Measurements from ENCODE around the gene NLRP6. TPM values are rescaled to one million over a fixed set of nuclear protein-coding genes. Genes with fewer than 3 reads are reported as not detected.
"Not testable (repeated sequence)": the region's sequence is repeated elsewhere in the genome, so short reads cannot be mapped to it uniquely, and the experiment has no call there.

Gene NLRP6
- total RNA-seq, 2 donors from 2014 or later: 0.88 to 2.5 TPM

DNA sequence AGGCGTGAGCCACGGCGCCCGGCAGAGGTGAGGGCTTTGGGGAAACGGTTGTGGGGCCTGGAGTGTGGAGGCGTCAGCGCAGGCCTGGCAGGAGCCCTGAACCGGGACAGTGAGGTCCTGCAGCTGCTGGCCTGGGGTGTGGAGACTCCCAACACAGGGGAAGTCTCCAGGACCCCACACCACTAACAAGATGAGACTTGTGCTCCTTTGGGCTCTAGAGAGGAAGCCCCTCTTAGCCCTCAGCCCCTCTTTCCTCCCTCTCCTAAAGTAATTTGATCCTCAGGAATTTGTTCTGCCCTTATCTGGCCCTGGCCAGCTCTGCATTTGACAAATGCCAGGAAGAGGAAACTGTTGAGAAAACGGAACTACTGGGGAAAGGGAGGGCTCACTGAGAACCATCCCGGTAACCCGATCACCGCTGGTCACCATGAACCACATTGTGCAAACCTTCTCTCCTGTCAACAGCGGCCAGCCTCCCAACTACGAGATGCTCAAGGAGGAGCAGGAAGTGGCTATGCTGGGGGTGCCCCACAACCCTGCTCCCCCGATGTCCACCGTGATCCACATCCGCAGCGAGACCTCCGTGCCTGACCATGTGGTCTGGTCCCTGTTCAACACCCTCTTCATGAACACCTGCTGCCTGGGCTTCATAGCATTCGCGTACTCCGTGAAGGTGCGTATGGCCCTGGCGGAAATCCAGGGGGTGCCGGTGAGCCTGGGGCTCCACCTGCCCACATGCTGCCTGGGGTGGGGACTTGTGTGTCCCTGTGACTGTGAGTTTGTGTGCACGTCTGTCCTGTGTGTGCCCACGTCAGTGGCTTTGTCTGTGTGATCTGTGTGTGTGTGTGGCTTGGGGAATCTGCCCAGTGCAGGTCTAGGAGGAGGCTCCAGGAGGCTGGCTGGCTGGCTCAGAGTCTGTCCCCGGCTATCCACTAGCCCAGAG is 29.8 kb downstream of the NLRP6 start, which contains the start of gene IFITM2:
Gene IFITM2 (plus strand): TSS at position 51 of the 943 bp plus-strand sequence. CDS start 377 bp downstream, at position 428.
- H3K9me3 Mint-ChIP-seq: not testable (repeated sequence)
- peak; percentile 38 to 67 for ATAC-seq
- DNase-seq (ENCODE audit: low spot score in 2 of 2): peak in 1 of 2 donors; percentile 92

GRCh38 chr11:308740-309665 is 30.8 kb downstream of the NLRP6 start:
- DNase-seq (ENCODE audit: low spot score in 2 of 2) (peak in 1 of 2 donors; percentile 63), ATAC-seq (peak; percentile 1 to 23)
- not testable (repeated sequence) for H3K9me3 Mint-ChIP-seq
- Mint-ChIP-seq H3K36me3 (peaks cover 29 to 30% of the 10 kb centered on the region in 2 donors), H3K27ac (peak overlapping the region; percentile 95 to 96)

More for the DNA sequence above, 29.8 kb downstream of the NLRP6 start, which contains the start of gene IFITM2:
- peaks cover 22 to 24% of the 10 kb centered on the region in 2 donors for H3K36me3 Mint-ChIP-seq
- peak within 1 kb of the TSS; percentile 95 to 96 for H3K27ac Mint-ChIP-seq

DNA sequence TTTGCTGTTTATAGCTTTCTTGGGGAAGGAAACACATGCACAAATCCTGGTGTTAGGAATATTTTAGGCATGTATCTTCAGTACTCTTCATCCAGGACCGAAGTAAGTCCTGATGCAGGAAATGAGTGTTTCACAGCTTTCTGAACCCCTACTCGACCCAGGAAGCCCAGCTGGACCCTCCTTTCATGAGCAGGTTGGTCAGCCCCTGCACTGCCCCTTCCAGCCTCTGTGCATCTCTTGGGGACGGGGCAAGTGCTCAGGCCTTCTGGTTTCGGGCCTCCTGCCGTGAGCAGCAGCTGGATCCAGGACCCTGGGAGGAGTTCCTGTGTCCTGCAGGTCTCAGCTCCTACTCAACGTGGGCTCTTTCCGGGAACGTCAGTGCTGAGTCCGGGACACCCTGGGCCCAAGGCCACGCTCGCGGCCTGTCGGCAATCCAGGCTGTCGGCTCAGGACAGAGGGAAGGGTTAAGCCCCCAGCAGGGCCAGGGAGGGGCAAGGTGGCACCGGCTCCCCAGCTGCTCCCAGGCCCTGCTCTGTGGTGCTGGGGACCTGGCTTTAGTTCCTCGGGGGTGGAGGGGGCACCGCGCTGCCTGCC is 31.9 kb downstream of the NLRP6 start:
- DNase-seq (ENCODE audit: low spot score in 2 of 2): peak in 1 of 2 donors; percentile 55
- peak overlapping the region; percentile 95 to 96 for H3K27ac Mint-ChIP-seq
- not testable (repeated sequence) for H3K9me3 Mint-ChIP-seq, ATAC-seq
- peaks cover 38 to 41% of the 10 kb centered on the region in 2 donors for H3K36me3 Mint-ChIP-seq

- not testable (repeated sequence) for H3K9me3 Mint-ChIP-seq; DNase-seq (ENCODE audit: low spot score in 2 of 2)
- peak; percentile 6 to 18 for ATAC-seq
- Mint-ChIP-seq H3K27ac (peak overlapping the region; percentile 92 to 99), H3K36me3 (peaks cover 43 to 46% of the 10 kb centered on the region in 2 donors)
Observed at GRCh38 chr11:311013-311748, 33.0 kb downstream of the NLRP6 start.

DNA sequence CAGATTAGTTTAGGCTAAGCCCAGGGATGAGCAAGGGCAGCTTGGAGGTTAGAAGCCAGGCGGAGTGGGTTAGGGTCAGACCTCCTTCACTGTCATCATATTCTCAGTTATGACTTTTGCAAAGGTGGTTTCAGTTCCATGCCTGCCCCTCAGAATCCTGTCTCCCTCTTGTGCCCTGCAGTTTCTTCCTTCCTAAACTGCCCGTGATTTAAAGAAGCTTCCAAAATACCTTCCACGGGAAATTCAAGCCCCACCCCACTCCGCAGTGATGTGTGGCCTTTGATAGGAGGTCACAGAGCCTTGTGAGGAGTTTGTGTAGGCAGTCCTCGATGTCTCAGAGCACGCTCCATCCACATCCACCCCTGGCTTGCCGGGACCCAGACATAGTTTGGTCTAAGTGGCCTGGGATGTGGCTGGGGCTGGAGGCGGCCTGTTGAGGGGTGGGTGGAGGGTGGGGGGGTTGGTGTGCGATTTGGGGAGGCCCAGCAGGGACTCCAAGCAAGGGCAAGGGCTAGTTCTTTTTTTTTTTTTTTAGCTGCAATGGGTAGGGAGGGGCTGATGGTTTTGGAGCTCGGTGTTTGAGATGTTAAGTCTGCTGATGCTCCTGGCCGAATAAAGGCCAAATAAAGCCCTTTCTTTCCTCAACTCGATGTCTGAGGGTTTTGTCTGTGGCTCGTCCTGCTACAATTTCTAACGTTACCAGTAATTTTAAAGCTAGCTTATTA is 34.0 kb downstream of the NLRP6 start:
- H3K36me3 Mint-ChIP-seq: peaks cover 53 to 56% of the 10 kb centered on the region in 2 donors
- ATAC-seq (peak; percentile 22 to 23), DNase-seq (ENCODE audit: low spot score in 2 of 2) (peak in 1 of 2 donors; percentile 64)
- H3K9me3 Mint-ChIP-seq: no peaks in the 10 kb centered on the region
- H3K27ac Mint-ChIP-seq: peak overlapping the region; percentile 92 to 99

DNA sequence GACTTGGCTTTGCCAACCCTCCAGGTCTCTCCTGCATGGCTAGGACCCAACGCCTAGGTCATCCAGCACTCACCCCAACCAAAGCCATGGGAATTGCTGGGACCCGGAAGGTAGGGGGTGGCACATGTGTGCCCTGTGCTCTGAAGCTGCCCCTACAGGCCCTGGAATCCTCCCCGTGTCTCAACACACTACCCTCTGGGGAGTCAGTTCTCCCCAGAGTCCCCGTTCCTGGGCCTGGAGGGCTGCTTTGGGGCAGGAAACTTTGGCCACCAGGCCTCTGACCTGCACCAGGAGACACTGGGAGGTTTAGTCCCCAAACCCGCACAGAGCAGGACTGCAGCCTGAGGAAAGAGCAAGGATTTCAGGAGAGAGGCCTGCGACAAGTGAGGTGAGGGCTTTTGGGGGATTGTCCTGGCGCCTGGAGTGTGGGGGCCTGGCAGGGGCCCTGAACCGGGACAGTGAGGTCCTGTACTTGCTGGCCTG is 35.1 kb downstream of the NLRP6 start:
- Mint-ChIP-seq H3K27ac (peak overlapping the region; percentile 92 to 99), H3K36me3 (peaks cover 56% of the 10 kb centered on the region in 2 donors)
- DNase-seq (ENCODE audit: low spot score in 2 of 2): no peak

GRCh38 chr11:313787-314553 is 35.8 kb downstream of the NLRP6 start, which contains the start of gene IFITM1:
IFITM1 (plus strand) TSS chr11:314040; CDS start chr11:314171, 131 bp downstream.
- DNase-seq (ENCODE audit: low spot score in 2 of 2): peak; percentile 57 to 85
- H3K36me3 Mint-ChIP-seq: peaks cover 50% of the 10 kb centered on the region in 2 donors
- ATAC-seq: peak; percentile 54
- no peaks in the 10 kb centered on the region for H3K9me3 Mint-ChIP-seq
- H3K27ac Mint-ChIP-seq: peak within 1 kb of the TSS; percentile 92 to 99

More for the DNA sequence above, 35.1 kb downstream of the NLRP6 start:
- no peaks in the 10 kb centered on the region for H3K9me3 Mint-ChIP-seq
- ATAC-seq: no peak

DNA sequence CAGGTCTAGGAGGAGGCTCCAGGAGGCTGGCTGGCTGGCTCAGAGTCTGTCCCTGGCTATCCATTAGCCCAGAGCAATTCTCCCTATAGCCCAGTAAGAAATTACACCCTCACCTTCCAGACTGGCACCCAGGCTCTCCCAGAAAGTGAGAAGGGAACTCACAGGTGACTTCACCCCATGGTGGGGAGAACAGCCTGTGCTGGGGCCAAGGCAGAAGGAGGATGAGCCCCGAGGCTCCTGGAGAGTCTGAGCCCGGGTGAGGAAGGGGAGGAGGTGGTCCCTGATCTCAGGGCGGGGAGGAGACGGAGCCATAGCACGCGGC is 36.3 kb downstream of the NLRP6 start:
- peak overlapping the region; percentile 92 to 99 for H3K27ac Mint-ChIP-seq
- not testable (repeated sequence) for DNase-seq (ENCODE audit: low spot score in 2 of 2); H3K9me3 Mint-ChIP-seq; ATAC-seq
- peaks cover 44 to 48% of the 10 kb centered on the region in 2 donors for H3K36me3 Mint-ChIP-seq

GRCh38 chr11:315051-315481 is 36.9 kb downstream of the NLRP6 start:
- Mint-ChIP-seq H3K36me3 (peaks cover 40 to 48% of the 10 kb centered on the region in 2 donors), H3K27ac (peak overlapping the region; percentile 92 to 99), H3K9me3 (no peaks in the 10 kb centered on the region)
- no peak for DNase-seq (ENCODE audit: low spot score in 2 of 2)
- ATAC-seq: no peak

DNA sequence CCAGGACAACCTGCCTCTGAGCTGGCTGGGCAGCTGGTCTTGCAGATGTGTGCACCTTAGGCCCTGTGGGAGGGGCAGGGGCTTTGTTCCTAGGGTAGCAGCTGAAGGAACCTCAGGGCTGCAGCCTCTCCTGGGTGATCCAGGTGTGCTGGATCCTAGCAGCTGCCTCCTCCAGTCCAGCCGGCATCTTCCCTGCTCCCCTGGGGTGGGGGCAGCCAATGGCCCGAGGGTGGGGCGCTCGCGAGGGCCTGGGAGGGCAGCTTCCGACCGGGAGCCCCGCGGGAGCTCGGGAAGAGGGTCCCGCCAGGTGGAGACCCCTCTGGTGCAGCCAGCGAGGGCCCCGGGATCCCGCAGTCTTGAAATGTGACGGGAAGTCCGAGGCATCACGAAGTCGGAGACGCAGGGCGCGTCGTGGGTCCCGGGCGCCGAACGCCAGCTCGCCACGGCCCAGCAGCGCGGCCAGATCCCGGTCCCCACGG is 37.3 kb downstream of the NLRP6 start:
- DNase-seq (ENCODE audit: low spot score in 2 of 2) (no peak), ATAC-seq (no peak)
- H3K9me3 Mint-ChIP-seq: no peaks in the 10 kb centered on the region
- peak overlapping the region; percentile 92 to 99 for H3K27ac Mint-ChIP-seq
- H3K36me3 Mint-ChIP-seq: peaks cover 45 to 53% of the 10 kb centered on the region in 2 donors

DNA sequence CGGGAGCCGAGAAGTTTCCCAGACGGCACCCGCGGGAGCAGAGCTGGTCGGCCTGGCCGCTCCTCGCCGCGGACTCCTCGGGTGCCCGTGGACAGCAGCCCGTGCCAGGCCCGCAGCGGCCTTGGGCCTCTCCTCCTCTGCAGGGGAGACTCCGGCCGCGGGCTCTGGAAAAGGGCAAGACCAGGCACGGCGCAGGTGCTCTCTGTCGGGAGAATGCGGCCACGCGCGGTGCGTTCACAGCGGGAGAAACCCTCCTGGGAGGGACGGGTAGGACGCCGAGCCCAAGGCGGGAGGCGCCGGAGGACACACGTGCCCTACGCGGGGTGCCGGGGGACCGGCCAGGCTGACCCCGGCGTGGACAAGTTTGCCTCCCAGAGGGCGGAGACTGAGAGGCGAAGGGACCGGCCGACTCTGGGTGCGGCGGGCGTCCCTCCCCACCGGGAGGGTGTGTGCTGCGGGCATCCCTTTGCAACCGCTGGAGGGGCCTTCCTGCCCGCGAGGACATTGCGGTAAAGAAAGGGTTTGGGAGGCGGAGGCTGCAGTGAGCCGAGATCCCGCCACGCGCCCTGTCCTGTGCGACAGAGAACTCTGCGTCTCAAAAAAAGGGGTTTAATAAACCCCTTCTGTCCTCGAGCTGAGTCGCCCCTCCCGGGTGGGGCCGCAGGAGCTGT is 38.0 kb downstream of the NLRP6 start:
- ATAC-seq (no peak), DNase-seq (ENCODE audit: low spot score in 2 of 2) (peak in 1 of 2 donors; percentile 71)
- H3K27ac Mint-ChIP-seq: peak overlapping the region; percentile 92 to 99
- peaks cover 48 to 55% of the 10 kb centered on the region in 2 donors for H3K36me3 Mint-ChIP-seq
- H3K9me3 Mint-ChIP-seq: no peaks in the 10 kb centered on the region

- Mint-ChIP-seq H3K36me3 (peaks cover 48 to 55% of the 10 kb centered on the region in 2 donors), H3K9me3 (no peaks in the 10 kb centered on the region), H3K27ac (peak overlapping the region; percentile 92 to 99)
- ATAC-seq: no peak
- DNase-seq (ENCODE audit: low spot score in 2 of 2): no peak
Observed at GRCh38 chr11:316891-317301, 38.7 kb downstream of the NLRP6 start.

- DNase-seq (ENCODE audit: low spot score in 2 of 2) (peak in 1 of 2 donors; percentile 69), ATAC-seq (peak; percentile 27 to 36)
- H3K27ac Mint-ChIP-seq: peak overlapping the region; percentile 92 to 99
- peaks cover 48 to 52% of the 10 kb centered on the region in 2 donors for H3K36me3 Mint-ChIP-seq
- H3K9me3 Mint-ChIP-seq: not testable (repeated sequence)
Observed at GRCh38 chr11:317668-318404, 39.6 kb downstream of the NLRP6 start.
